ENCODE data around the gene RUNX1. TPM values are rescaled to one million over a fixed set of nuclear protein-coding genes. Genes with fewer than 3 reads are reported as not detected.

The RUNX1 gene
- total and polyA plus RNA-seq, 2 donors (not counting 3 experiments of a cell fraction or from before 2014, with no cell fraction given) = 4.6 to 17.9 TPM

- H2AFZ ChIP-seq (ENCODE audit: low read depth, low read length) = no peak overlapping the region
- peaks cover 12 to 17% of the 10 kb centered on the region in 2 experiments for H3K27me3 ChIP-seq (ENCODE audit: control insufficient read depth in 2 of 2, insufficient read depth in 2 of 2, low read length in 2 of 2)
- H3K4me3 ChIP-seq (replicated peaks in 1 of 3; ENCODE audit: insufficient read depth in 1 of 3, low read depth in 1 of 3, low read length in 3 of 3) = no peak overlapping the region
- no TSS peak for BruUV-seq (replicated peaks)
- ChIA-PET CTCF (no interaction called here), POLR2A (no interaction called here)
- no peaks in the 10 kb centered on the region for H3K9me1 ChIP-seq (replicated peaks; ENCODE audit: control insufficient read depth, extremely low read depth, insufficient read depth, low read length)
- dilution Hi-C loops (cut with MboI; ENCODE audit: extremely low pct_ligation_motif_present, low sequenced_read_pairs) = no loop called here
- H3K9me3 ChIP-seq (replicated peaks; ENCODE audit: control insufficient read depth, insufficient read depth, low read length) = no peaks in the 10 kb centered on the region
- H3K36me3 ChIP-seq (ENCODE audit: control insufficient read depth in 2 of 2, extremely low read depth in 1 of 2, insufficient read depth in 2 of 2, low read length in 2 of 2) = no peaks in the 10 kb centered on the region
- FAIRE-seq = no peak
- intact Hi-C loops (cut with micrococcal nuclease) = no loop called here
- no peak overlapping the region for H3K9ac ChIP-seq (replicated peaks; ENCODE audit: extremely low read depth, insufficient read depth, low read length)
- H4K20me1 ChIP-seq (replicated peaks; ENCODE audit: control insufficient read depth, extremely low read depth, insufficient read depth, low read length) = no peaks in the 10 kb centered on the region
- H3K4me1 ChIP-seq (ENCODE audit: control insufficient read depth, extremely low read depth, insufficient read depth, low read length) = peaks cover 16% of the 10 kb centered on the region
- H3K4me2 ChIP-seq (ENCODE audit: insufficient read depth, low read length) = no peak overlapping the region
- no peak for DNase-seq (ENCODE audit: low read depth, low spot score)
- H3K27ac ChIP-seq (ENCODE audit: insufficient read depth, low read depth, low read length) = no peak overlapping the region
- TF ChIP-seq MAX (IDR thresholded peaks at IDR 0.05; ENCODE audit: insufficient read depth, insufficient read length) (no peak), MYC (IDR thresholded peaks at IDR 0.05; ENCODE audit: low read depth, low read length) (no peak), FOS (IDR thresholded peaks at IDR 0.05; ENCODE audit: borderline replicate concordance, insufficient read depth, low read length) (no peak), POLR2AphosphoS5 (IDR thresholded peaks at IDR 0.05; ENCODE audit: insufficient read depth, low read depth, low read length) (no peak), GATA2 (IDR thresholded peaks at IDR 0.05; ENCODE audit: insufficient read depth, insufficient read length, low read depth, low read length) (no peak), POLR2A (IDR thresholded peaks at IDR 0.05; ENCODE audit: low read depth, low read length) (no peak), JUN (IDR thresholded peaks at IDR 0.05; ENCODE audit: borderline replicate concordance, insufficient read depth, insufficient read length, low read depth) (no peak), EZH2 (IDR thresholded peaks at IDR 0.05; ENCODE audit: borderline replicate concordance, low read depth, low read length, severe bottlenecking) (no peak)
- TF ChIP-seq, protein P1, sequence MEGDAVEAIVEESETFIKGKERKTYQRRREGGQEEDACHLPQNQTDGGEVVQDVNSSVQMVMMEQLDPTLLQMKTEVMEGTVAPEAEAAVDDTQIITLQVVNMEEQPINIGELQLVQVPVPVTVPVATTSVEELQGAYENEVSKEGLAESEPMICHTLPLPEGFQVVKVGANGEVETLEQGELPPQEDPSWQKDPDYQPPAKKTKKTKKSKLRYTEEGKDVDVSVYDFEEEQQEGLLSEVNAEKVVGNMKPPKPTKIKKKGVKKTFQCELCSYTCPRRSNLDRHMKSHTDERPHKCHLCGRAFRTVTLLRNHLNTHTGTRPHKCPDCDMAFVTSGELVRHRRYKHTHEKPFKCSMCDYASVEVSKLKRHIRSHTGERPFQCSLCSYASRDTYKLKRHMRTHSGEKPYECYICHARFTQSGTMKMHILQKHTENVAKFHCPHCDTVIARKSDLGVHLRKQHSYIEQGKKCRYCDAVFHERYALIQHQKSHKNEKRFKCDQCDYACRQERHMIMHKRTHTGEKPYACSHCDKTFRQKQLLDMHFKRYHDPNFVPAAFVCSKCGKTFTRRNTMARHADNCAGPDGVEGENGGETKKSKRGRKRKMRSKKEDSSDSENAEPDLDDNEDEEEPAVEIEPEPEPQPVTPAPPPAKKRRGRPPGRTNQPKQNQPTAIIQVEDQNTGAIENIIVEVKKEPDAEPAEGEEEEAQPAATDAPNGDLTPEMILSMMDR (IDR thresholded peaks at IDR 0.05; ENCODE audit: extremely low read depth in 1 of 2, insufficient read depth in 1 of 2, low read depth in 1 of 2, low read length in 2 of 2) = no peak
- no peaks in the 10 kb centered on the region for H3K79me2 ChIP-seq (ENCODE audit: control insufficient read depth, insufficient read depth, low read length)
These were observed 61.5 kb downstream of the RUNX1 start for GRCh38 chr21:34987501-34988072.

Data from endothelial cell of umbilical vein (primary cell).